Fibroblast of lung (primary cell): ENCODE data around the gene CDC34. TPM values are rescaled to one million over a fixed set of nuclear protein-coding genes. Genes with fewer than 3 reads are reported as not detected.
A peak's percentile ranks its signal among the peaks of the same experiment; 100 is the strongest.

Experiments
- DNase-seq, 2 donors: peaks; one replicate each; pipeline versions ENCODE4 v3.0.0 to v3.0.0-alpha.2; 2010; ENCODE audit warnings: low read depth in 2 of 2
- H2AFZ ChIP-seq: 2 replicates; pipeline ENCODE4 v1.5.1; 2012; ENCODE audit warnings: low read length, control low read depth, inconsistent platforms
- H3K27ac ChIP-seq: 2 replicates; pipeline ENCODE4 v1.5.1; 2011; ENCODE audit warnings: low read length, control low read depth; ENCODE audit not compliant: insufficient read depth
- H3K27me3 ChIP-seq: 2 replicates; pipeline ENCODE4 v1.5.1; 2011; ENCODE audit warnings: mild to moderate bottlenecking, low read length; ENCODE audit not compliant: control insufficient read depth, insufficient read depth
- H3K36me3 ChIP-seq: 2 replicates; pipeline ENCODE4 v1.5.1; 2011; ENCODE audit warnings: low read length; ENCODE audit not compliant: control insufficient read depth, insufficient read depth
- H3K4me1 ChIP-seq: 2 replicates; pipeline ENCODE4 v1.5.1; 2011; ENCODE audit warnings: low read length; ENCODE audit not compliant: control insufficient read depth, insufficient read depth; ENCODE audit errors: extremely low read depth
- H3K4me2 ChIP-seq: 2 replicates; pipeline ENCODE4 v1.5.1; 2011; ENCODE audit warnings: low read length, control low read depth; ENCODE audit not compliant: insufficient read depth; ENCODE audit errors: extremely low read depth
- H3K4me3 ChIP-seq, 4 experiments: fragments of 200-600 bp in 1 of 4; sonication (generic) in 1 of 4; replicated peaks in 1 of 4; 2 replicates each; pipeline ENCODE4 v1.5.1; 2011 to 2016; ENCODE audit warnings: low read length in 4 of 4, low read depth in 3 of 4, mild to moderate bottlenecking in 3 of 4, control low read depth in 2 of 4, inconsistent platforms in 1 of 4, mixed read lengths in 1 of 4; ENCODE audit not compliant: insufficient read depth in 1 of 4; ENCODE audit errors: control extremely low read depth in 1 of 4
- H3K79me2 ChIP-seq: 2 replicates; pipeline ENCODE4 v1.5.1; 2012; ENCODE audit warnings: mild to moderate bottlenecking, low read length, inconsistent platforms; ENCODE audit not compliant: control insufficient read depth, insufficient read depth
- H3K9ac ChIP-seq: 2 replicates; pipeline ENCODE4 v1.5.1; 2011; ENCODE audit warnings: mild to moderate bottlenecking, low read length, control low read depth; ENCODE audit not compliant: insufficient read depth
- H3K9me3 ChIP-seq: 2 replicates; pipeline ENCODE4 v1.5.1; 2012; ENCODE audit warnings: low read depth, low read length; ENCODE audit not compliant: control insufficient read depth, insufficient read depth
- H4K20me1 ChIP-seq: 2 replicates; pipeline ENCODE4 v1.5.1; 2011; ENCODE audit warnings: low read length; ENCODE audit not compliant: control insufficient read depth, insufficient read depth; ENCODE audit errors: extremely low read depth
- CTCF ChIP-seq, 2 donors: IDR thresholded peaks in 1 of 2; conservative IDR thresholded peaks in 1 of 2; 1 replicate in 1 of 2; 2 replicates in 1 of 2; pipeline ENCODE4 v1.5.1; 2011 to 2012; ENCODE audit warnings: low read length in 2 of 2, control low read depth in 1 of 2, inconsistent platforms in 1 of 2, low read depth in 1 of 2, mild to moderate bottlenecking in 1 of 2
- EZH2 ChIP-seq: IDR thresholded peaks from 2 replicates; pipeline ENCODE4 v1.5.1; 2012; ENCODE audit warnings: low read length, control low read depth, mild to moderate bottlenecking; ENCODE audit errors: missing control alignments
- polyA plus RNA-seq, 2 donors: library from polyadenylated mRNA; depleted of rRNA in 1 of 2; stranded (reverse) in 1 of 2; unstranded in 1 of 2; fragments of >200 nt; gene quantifications; 2 replicates each; pipeline ENCODE4 v1.2.1, GENCODE V29; 2011 to 2012; ENCODE audit warnings: missing spikeins in 1 of 2
- total RNA-seq: library from RNA; depleted of rRNA; stranded (reverse); fragments of >200 nt; gene quantifications from 2 replicates; pipeline ENCODE4 v1.2.1, GENCODE V29; 2014

The CDC34 gene
- total and polyA plus RNA-seq, 2 donors (not counting 1 experiment from before 2014, with no cell fraction given), result 23.3 to 72.5 TPM

- Histone ChIP-seq H3K4me1 (no peaks in the 10 kb centered on the region), H3K27ac (no peak overlapping the region), H4K20me1 (no peaks in the 10 kb centered on the region), H3K36me3 (no peaks in the 10 kb centered on the region), H3K27me3 (peaks cover 6% of the 10 kb centered on the region), H3K4me3 (no peak overlapping the region), H3K9ac (no peak overlapping the region), H3K79me2 (no peaks in the 10 kb centered on the region), H3K4me2 (no peak overlapping the region), H2AFZ (no peak overlapping the region), H3K9me3 (no peaks in the 10 kb centered on the region)
- DNase-seq, result peak; percentile 30 to 45
- peak; percentile 78 for TF ChIP-seq EZH2
- no peak for TF ChIP-seq CTCF (conservative IDR thresholded peaks at IDR 0.05 in 1 of 2, IDR thresholded peaks at IDR 0.05 in 1 of 2; ENCODE audit: low read depth in 1 of 2, low read length in 2 of 2)
Observed at GRCh38 chr19:590396-590745, 58.8 kb downstream of the CDC34 start.

- H3K4me1 ChIP-seq, result no peaks in the 10 kb centered on the region
- H2AFZ ChIP-seq, result no peak overlapping the region
- no peaks in the 10 kb centered on the region for H3K36me3 ChIP-seq
- no peak overlapping the region for H3K4me3 ChIP-seq
- TF ChIP-seq EZH2 (peak; percentile 9), CTCF (conservative IDR thresholded peaks at IDR 0.05 in 1 of 2, IDR thresholded peaks at IDR 0.05 in 1 of 2; ENCODE audit: low read depth in 1 of 2, low read length in 2 of 2) (no peak)
- no peak overlapping the region for H3K27ac ChIP-seq
- H3K27me3 ChIP-seq, result peaks cover 6% of the 10 kb centered on the region
- H3K4me2 ChIP-seq, result no peak overlapping the region
- H3K9me3 ChIP-seq, result no peaks in the 10 kb centered on the region
- DNase-seq, result no peak
- no peaks in the 10 kb centered on the region for H3K79me2 ChIP-seq
- no peaks in the 10 kb centered on the region for H4K20me1 ChIP-seq
- no peak overlapping the region for H3K9ac ChIP-seq
Observed at GRCh38 chr19:590750-591098, 59.2 kb downstream of the CDC34 start.

DNA sequence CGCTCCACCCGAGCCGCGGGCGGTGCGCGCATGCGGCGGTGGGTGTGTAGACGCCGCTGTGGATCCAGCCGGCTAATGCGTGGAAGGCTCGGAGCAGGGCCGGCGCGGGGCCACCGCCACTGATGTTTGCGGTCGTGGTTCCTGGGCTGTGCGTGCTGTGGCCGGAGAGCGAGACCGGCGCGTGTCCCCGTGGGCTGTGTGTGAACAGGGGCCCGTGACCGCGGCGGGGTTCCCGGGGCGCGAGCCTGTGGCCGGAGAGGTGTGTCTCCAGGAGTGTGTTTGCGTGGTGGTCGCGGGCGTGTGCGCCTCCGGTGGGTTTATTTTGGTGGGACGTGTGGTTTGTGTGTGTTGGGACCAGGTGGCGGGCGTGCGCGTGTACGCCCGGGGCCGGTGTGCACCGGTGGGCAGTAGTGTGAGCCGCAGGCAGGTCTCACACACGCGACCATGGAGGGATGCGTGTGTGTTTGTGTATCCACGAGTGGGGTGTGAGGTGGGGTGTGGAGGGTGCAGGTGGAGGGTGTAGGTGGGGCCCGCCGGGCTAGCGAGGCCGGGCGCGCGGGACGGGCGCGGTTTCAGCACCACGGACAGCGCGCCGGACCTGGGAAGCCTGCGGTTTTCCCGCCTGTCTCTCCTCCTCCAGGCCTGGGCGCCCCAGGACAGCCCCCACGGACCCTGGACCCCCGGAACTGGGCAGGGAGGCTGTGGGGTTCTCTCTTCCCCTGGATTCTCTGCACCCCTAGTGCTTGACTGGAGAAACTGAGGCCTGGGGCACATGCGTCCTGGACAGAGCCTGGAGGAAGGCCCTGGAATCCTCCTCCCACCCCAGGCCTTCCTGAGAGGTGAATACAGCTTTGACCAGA lies 59.8 kb downstream of the CDC34 start:
- Histone ChIP-seq H3K9me3 (no peaks in the 10 kb centered on the region), H2AFZ (no peak overlapping the region), H3K4me2 (no peak overlapping the region), H4K20me1 (no peaks in the 10 kb centered on the region), H3K79me2 (no peaks in the 10 kb centered on the region), H3K9ac (no peak overlapping the region), H3K4me1 (no peaks in the 10 kb centered on the region), H3K36me3 (no peaks in the 10 kb centered on the region), H3K27me3 (peaks cover 6% of the 10 kb centered on the region), H3K4me3 (no peak overlapping the region), H3K27ac (no peak overlapping the region)
- DNase-seq, result no peak
- TF ChIP-seq EZH2 (no peak), CTCF (conservative IDR thresholded peaks at IDR 0.05 in 1 of 2, IDR thresholded peaks at IDR 0.05 in 1 of 2; ENCODE audit: low read depth in 1 of 2, low read length in 2 of 2) (no peak)

Other genes starting within 250 kb of the CDC34 start
- gene PLPP2, start 240.4 kb upstream of the CDC34 start, total RNA-seq, result 10.0 and 26.6 TPM in 2 replicates
- 1.8 and 18.6 TPM in 2 replicates for gene PLPP2, start 240.4 kb upstream of the CDC34 start, polyA plus RNA-seq
- gene MIER2, start 187.0 kb upstream of the CDC34 start, total RNA-seq, result 9.2 and 20.6 TPM in 2 replicates
- gene MIER2, start 187.0 kb upstream of the CDC34 start, polyA plus RNA-seq, result 13.7 and 17.7 TPM in 2 replicates
- gene C2CD4C, start 122.6 kb upstream of the CDC34 start, total RNA-seq, result under 0.01 and 0.17 TPM in 2 replicates
- gene C2CD4C, start 122.6 kb upstream of the CDC34 start, polyA plus RNA-seq, result 0.05 TPM in 1 of 2 replicates, not detected in the other
- 2.5 and 3.3 TPM in 2 replicates for gene SHC2, start 70.7 kb upstream of the CDC34 start, total RNA-seq
- gene SHC2, start 70.7 kb upstream of the CDC34 start, polyA plus RNA-seq, result 0.02 and 0.28 TPM in 2 replicates
- 0.17 and 0.26 TPM in 2 replicates for gene MADCAM1, start 35.3 kb upstream of the CDC34 start, total RNA-seq
- not detected in 2 replicates for gene MADCAM1, start 35.3 kb upstream of the CDC34 start, polyA plus RNA-seq
- 30.1 and 36.0 TPM in 2 replicates for gene TPGS1, start 24.3 kb upstream of the CDC34 start, total RNA-seq
- gene TPGS1, start 24.3 kb upstream of the CDC34 start, polyA plus RNA-seq, result 1.7 and 2.0 TPM in 2 replicates
- gene GZMM, start 12.3 kb downstream of the CDC34 start, total RNA-seq, result 0.17 TPM in 1 of 2 replicates, not detected in the other
- 0.35 TPM in 1 of 2 replicates, not detected in the other for gene GZMM, start 12.3 kb downstream of the CDC34 start, polyA plus RNA-seq
- 199 and 246 TPM in 2 replicates for gene BSG, start 40.8 kb downstream of the CDC34 start, total RNA-seq
- 258 and 325 TPM in 2 replicates for gene BSG, start 40.8 kb downstream of the CDC34 start, polyA plus RNA-seq
- gene HCN2, start 58.1 kb downstream of the CDC34 start, total RNA-seq, result 0.26 and 0.50 TPM in 2 replicates
- gene HCN2, start 58.1 kb downstream of the CDC34 start, polyA plus RNA-seq, result 0.49 and 0.54 TPM in 2 replicates
- 17.2 and 21.5 TPM in 2 replicates for gene POLRMT, start 101.8 kb downstream of the CDC34 start, total RNA-seq
- gene POLRMT, start 101.8 kb downstream of the CDC34 start, polyA plus RNA-seq, result 7.3 and 13.5 TPM in 2 replicates
- gene FGF22, start 108.1 kb downstream of the CDC34 start, total RNA-seq, result under 0.01 TPM in 1 of 2 replicates, not detected in the other
- gene FGF22, start 108.1 kb downstream of the CDC34 start, polyA plus RNA-seq, result 0.06 TPM in 1 of 2 replicates, not detected in the other
- 12.1 and 18.0 TPM in 2 replicates for gene RNF126, start 131.5 kb downstream of the CDC34 start, total RNA-seq
- gene RNF126, start 131.5 kb downstream of the CDC34 start, polyA plus RNA-seq, result 7.8 and 10.7 TPM in 2 replicates
- 26.8 and 36.5 TPM in 2 replicates for gene FSTL3, start 144.6 kb downstream of the CDC34 start, total RNA-seq
- gene FSTL3, start 144.6 kb downstream of the CDC34 start, polyA plus RNA-seq, result 10.2 and 18.6 TPM in 2 replicates
- not detected in 2 replicates for gene PRSS57, start 163.7 kb downstream of the CDC34 start, total RNA-seq
- gene PRSS57, start 163.7 kb downstream of the CDC34 start, polyA plus RNA-seq, result not detected in 2 replicates
- gene PALM, start 177.2 kb downstream of the CDC34 start, total RNA-seq, result 8.3 and 22.1 TPM in 2 replicates
- gene PALM, start 177.2 kb downstream of the CDC34 start, polyA plus RNA-seq, result 1.0 and 3.2 TPM in 2 replicates
- gene MISP, start 219.4 kb downstream of the CDC34 start, total RNA-seq, result under 0.01 TPM in 1 of 2 replicates, not detected in the other
- not detected in 2 replicates for gene MISP, start 219.4 kb downstream of the CDC34 start, polyA plus RNA-seq